Sigmoid colon (tissue), 7 donors: Measurements from ENCODE around the gene IL12RB1. TPM values are rescaled to one million over a fixed set of nuclear protein-coding genes. Genes with fewer than 3 reads are reported as not detected.

Source experiments
- DNase-seq: peaks from one replicate; pipeline ENCODE4 v3.0.0-alpha.2; 2019
- H3K27ac ChIP-seq, 4 donors: fragments of 200-600 bp; sonication (generic); one replicate each; pipeline ENCODE4 v1.5.1; 2016 to 2019; ENCODE audit warnings: mild to moderate bottlenecking in 1 of 4
- H3K27me3 ChIP-seq, 3 donors: fragments of 200-600 bp; sonication (generic); one replicate each; pipeline ENCODE4 v1.5.1; 2019; ENCODE audit warnings: mild to moderate bottlenecking in 1 of 3
- H3K36me3 ChIP-seq, 4 donors: fragments of 200-600 bp; sonication (generic); one replicate each; pipeline ENCODE4 v1.5.1; 2016 to 2019
- H3K4me1 ChIP-seq, 4 donors: fragments of 200-600 bp; sonication (generic); one replicate each; pipeline ENCODE4 v1.5.1; 2017 to 2019
- H3K4me3 ChIP-seq, 4 donors: fragments of 200-600 bp; sonication (generic); one replicate each; pipeline ENCODE4 v1.5.1; 2017 to 2019; ENCODE audit warnings: mild to moderate bottlenecking in 2 of 4, moderate library complexity in 1 of 4
- H3K9me3 ChIP-seq, 4 donors: fragments of 200-600 bp in 3 of 4; sonication (generic) in 3 of 4; one replicate each; pipeline versions ENCODE4 v1.5.1 to v1.6.1; 2013 to 2019
- EP300 ChIP-seq, 4 donors: sonication (generic); formaldehyde crosslinking; IDR thresholded peaks; one replicate each; pipeline ENCODE4 v1.6.1; 2017; ENCODE audit warnings: antibody characterized with exemption in 4 of 4
- POLR2A ChIP-seq, 2 donors: fragments of 450-650 bp; IDR thresholded peaks; one replicate each; pipeline ENCODE4 v1.6.1; 2016; ENCODE audit warnings: antibody characterized with exemption in 2 of 2, mild to moderate bottlenecking in 2 of 2, moderate library complexity in 2 of 2
- POLR2AphosphoS5 ChIP-seq, 4 donors: sonication (generic); formaldehyde crosslinking; IDR thresholded peaks; one replicate each; pipeline ENCODE4 v1.6.1; 2017; ENCODE audit warnings: antibody characterized with exemption in 4 of 4
- WGBS, 2 donors: extraction: QIAGEN DNeasy Blood & Tissue Kit; methylation state at CpG; one replicate each; pipeline ENCODE4 v1.1.7; 2013; 5-methylcytosine and 5-hydroxymethylcytosine counted together
- intact Hi-C: fragments of 100-400 bp; cut with DNase I; formaldehyde crosslinking; loops from one replicate; pipeline ENCODE4 v1.15.1; 2023
- polyA plus RNA-seq, 3 donors: library from polyadenylated mRNA; stranded (reverse); fragments of 200-250 nt; gene quantifications; one replicate each; pipeline ENCODE4 v1.2.3, GENCODE V29; 2013
- total RNA-seq, 4 donors: library from RNA; depleted of rRNA; stranded (reverse); fragments of >200 nt; gene quantifications; one replicate each; pipeline ENCODE4 v1.1.0, GENCODE V29; 2016
- TF ChIP-seq, protein P1 (sequence below), 4 experiments: fragments of 450-650 bp in 3 of 4; fragments of 200-600 bp in 1 of 4; IDR thresholded peaks; one replicate each; pipeline ENCODE4 v1.5.1; 2016 to 2019; ENCODE audit warnings: antibody characterized with exemption in 4 of 4, mild to moderate bottlenecking in 3 of 4, moderate library complexity in 2 of 4
- donor health status: healthy with polysubstance abuse.
- donor health status: Bipolar disorder and iron deficiency.
- donor health status: healthy.

IL12RB1 gene
- total and polyA plus RNA-seq, 7 donors = 0.99 to 6.0 (median 2.0) TPM; not detected in 1

- no peaks in the 10 kb centered on the region for H3K9me3 ChIP-seq
- TF ChIP-seq POLR2A (IDR thresholded peaks at IDR 0.05) = no peak
- TF ChIP-seq POLR2AphosphoS5 (IDR thresholded peaks at IDR 0.05) = no peak
- TF ChIP-seq, protein P1, sequence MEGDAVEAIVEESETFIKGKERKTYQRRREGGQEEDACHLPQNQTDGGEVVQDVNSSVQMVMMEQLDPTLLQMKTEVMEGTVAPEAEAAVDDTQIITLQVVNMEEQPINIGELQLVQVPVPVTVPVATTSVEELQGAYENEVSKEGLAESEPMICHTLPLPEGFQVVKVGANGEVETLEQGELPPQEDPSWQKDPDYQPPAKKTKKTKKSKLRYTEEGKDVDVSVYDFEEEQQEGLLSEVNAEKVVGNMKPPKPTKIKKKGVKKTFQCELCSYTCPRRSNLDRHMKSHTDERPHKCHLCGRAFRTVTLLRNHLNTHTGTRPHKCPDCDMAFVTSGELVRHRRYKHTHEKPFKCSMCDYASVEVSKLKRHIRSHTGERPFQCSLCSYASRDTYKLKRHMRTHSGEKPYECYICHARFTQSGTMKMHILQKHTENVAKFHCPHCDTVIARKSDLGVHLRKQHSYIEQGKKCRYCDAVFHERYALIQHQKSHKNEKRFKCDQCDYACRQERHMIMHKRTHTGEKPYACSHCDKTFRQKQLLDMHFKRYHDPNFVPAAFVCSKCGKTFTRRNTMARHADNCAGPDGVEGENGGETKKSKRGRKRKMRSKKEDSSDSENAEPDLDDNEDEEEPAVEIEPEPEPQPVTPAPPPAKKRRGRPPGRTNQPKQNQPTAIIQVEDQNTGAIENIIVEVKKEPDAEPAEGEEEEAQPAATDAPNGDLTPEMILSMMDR (IDR thresholded peaks at IDR 0.05) = no peak
- TF ChIP-seq EP300 (IDR thresholded peaks at IDR 0.05) = no peak
- peaks cover 7 to 65% (median 63%) of the 10 kb centered on the region in 3 donors for H3K27me3 ChIP-seq
- peaks cover 0 to 27% (median 25%) of the 10 kb centered on the region in 4 donors for H3K4me1 ChIP-seq
- H3K27ac ChIP-seq = no peak overlapping the region
- 36 to 60% methylated on average over 18 of the region's 18 CpGs for WGBS, 2 donors
- H3K4me3 ChIP-seq = no peak overlapping the region
- no peak for DNase-seq
- intact Hi-C loops = no loop called here
- H3K36me3 ChIP-seq = no peaks in the 10 kb centered on the region
Observed at GRCh38 chr19:18100710-18101109, 14.0 kb upstream of the IL12RB1 start.

GRCh38 chr19:18099623-18099995, 12.9 kb upstream of the IL12RB1 start:
- H3K4me3 ChIP-seq = no peak overlapping the region
- 67 to 81% methylated on average over 8 of the region's 8 CpGs for WGBS, 2 donors
- intact Hi-C loops = no loop called here
- H3K27ac ChIP-seq = no peak overlapping the region
- no peak for DNase-seq
- H3K36me3 ChIP-seq = no peaks in the 10 kb centered on the region
- TF ChIP-seq, protein P1 (IDR thresholded peaks at IDR 0.05) = no peak
- TF ChIP-seq POLR2A (IDR thresholded peaks at IDR 0.05) (no peak), EP300 (IDR thresholded peaks at IDR 0.05) (no peak), POLR2AphosphoS5 (IDR thresholded peaks at IDR 0.05) (no peak)
- peaks cover 0 to 23% (median 22%) of the 10 kb centered on the region in 4 donors for H3K4me1 ChIP-seq
- no peaks in the 10 kb centered on the region for H3K9me3 ChIP-seq
- peaks cover 7 to 63% (median 58%) of the 10 kb centered on the region in 3 donors for H3K27me3 ChIP-seq

GRCh38 chr19:18098891-18099622, 12.3 kb upstream of the IL12RB1 start:
- intact Hi-C loops = no loop called here
- DNase-seq = no peak
- Histone ChIP-seq H3K36me3 (no peaks in the 10 kb centered on the region), H3K27ac (no peak overlapping the region), H3K4me1 (peaks cover 0 to 20% (median 16%) of the 10 kb centered on the region in 4 donors), H3K4me3 (peak overlapping the region in 1 of 4 donors; percentile 9), H3K9me3 (no peaks in the 10 kb centered on the region), H3K27me3 (peaks cover 7 to 63% (median 58%) of the 10 kb centered on the region in 3 donors)
- 4% methylated on average over 34 of the region's 34 CpGs for WGBS, 2 donors
- TF ChIP-seq POLR2AphosphoS5 (IDR thresholded peaks at IDR 0.05) = no peak
- TF ChIP-seq, protein P1 (IDR thresholded peaks at IDR 0.05) = no peak
- no peak for TF ChIP-seq EP300 (IDR thresholded peaks at IDR 0.05)
- TF ChIP-seq POLR2A (IDR thresholded peaks at IDR 0.05) = no peak

DNA sequence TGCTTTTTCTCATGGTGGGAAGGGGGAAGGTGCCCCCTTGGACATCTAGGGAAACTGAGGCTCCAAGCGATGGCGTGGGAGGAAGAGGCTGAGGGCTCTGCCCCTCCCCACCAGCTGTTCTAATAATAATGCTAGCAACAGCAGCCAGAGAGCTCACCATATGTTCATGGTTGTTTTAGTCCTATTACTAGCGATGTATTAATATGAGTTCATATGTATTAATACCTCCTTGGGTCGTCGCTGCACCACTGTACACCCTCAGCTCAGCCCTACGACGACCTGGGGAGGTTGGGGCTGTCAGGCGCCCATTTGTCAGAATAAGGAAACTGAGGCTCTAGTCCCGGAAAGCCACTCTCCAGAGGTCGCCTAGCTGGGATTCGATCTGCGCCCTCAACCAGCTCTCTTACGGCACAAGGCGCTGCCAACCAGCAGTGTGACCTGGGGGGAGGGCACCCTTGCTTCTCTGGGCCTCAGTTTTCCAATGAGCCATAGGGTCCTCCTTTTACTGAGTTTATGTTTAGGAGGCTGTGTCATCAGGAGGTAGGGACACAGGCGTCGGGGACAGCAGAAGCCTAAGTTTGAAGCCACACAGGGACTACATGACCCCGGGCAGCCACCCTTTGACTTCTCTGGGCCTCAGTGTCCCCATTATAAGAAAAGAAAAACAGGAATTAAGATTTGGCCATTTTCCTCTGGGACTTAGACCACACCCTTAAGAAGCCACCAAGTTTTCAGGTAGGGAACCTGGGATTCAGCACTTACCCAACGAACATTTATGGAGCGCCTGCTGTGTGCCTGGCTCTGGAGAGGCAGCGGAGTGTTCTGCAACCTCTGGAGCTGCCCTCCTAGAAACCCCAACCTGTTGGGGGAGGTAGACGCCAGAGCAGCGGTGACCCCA, 11.5 kb upstream of the IL12RB1 start:
- Histone ChIP-seq H3K9me3 (no peaks in the 10 kb centered on the region), H3K4me3 (peak overlapping the region in 3 of 4 donors; percentile 24 to 45 (median 43)), H3K27ac (no peak overlapping the region), H3K4me1 (peaks cover 0 to 20% (median 16%) of the 10 kb centered on the region in 4 donors), H3K27me3 (peaks cover 7 to 57% (median 52%) of the 10 kb centered on the region in 3 donors), H3K36me3 (no peaks in the 10 kb centered on the region)
- WGBS, 2 donors = 24 to 32% methylated on average over 22 of the region's 22 CpGs
- DNase-seq = no peak
- intact Hi-C loops = no loop called here
- no peak for TF ChIP-seq POLR2A (IDR thresholded peaks at IDR 0.05)
- no peak for TF ChIP-seq EP300 (IDR thresholded peaks at IDR 0.05)
- TF ChIP-seq, protein P1 (IDR thresholded peaks at IDR 0.05) = no peak
- no peak for TF ChIP-seq POLR2AphosphoS5 (IDR thresholded peaks at IDR 0.05)
